WI38 (cell line): Measurements from ENCODE around the gene SUN3.

ENCODE experiments used
- H3K4me3 ChIP-seq: 2 replicates; pipeline ENCODE4 v1.5.1; 2011; ENCODE audit warnings: low read depth, mild to moderate bottlenecking, control low read depth, low read length
- CTCF ChIP-seq: IDR thresholded peaks from 2 replicates; pipeline ENCODE4 v1.5.1; 2012; ENCODE audit warnings: low read depth, mild to moderate bottlenecking, control low read depth, low read length

The SUN3 gene

GRCh38 chr7:48042636-48043035 is 13.7 kb upstream of the SUN3 start:
- no peak overlapping the region for H3K4me3 ChIP-seq
- TF ChIP-seq CTCF = no peak

- H3K4me3 ChIP-seq = no peak overlapping the region
- TF ChIP-seq CTCF = no peak
Measured at GRCh38 chr7:48042216-48042615, 13.3 kb upstream of the SUN3 start.

GRCh38 chr7:48041653-48041970 is 12.7 kb upstream of the SUN3 start:
- no peak for TF ChIP-seq CTCF
- H3K4me3 ChIP-seq = no peak overlapping the region

- TF ChIP-seq CTCF = no peak
- H3K4me3 ChIP-seq = no peak overlapping the region
Measured at GRCh38 chr7:48040944-48041652, 12.2 kb upstream of the SUN3 start.

GRCh38 chr7:48038815-48039506 is 10.1 kb upstream of the SUN3 start:
- TF ChIP-seq CTCF = no peak

GRCh38 chr7:48035967-48036478 is 7.1 kb upstream of the SUN3 start:
- no peak for TF ChIP-seq CTCF
- peak overlapping the region; percentile 66 for H3K4me3 ChIP-seq

More at GRCh38 chr7:48038815-48039506, 10.1 kb upstream of the SUN3 start:
- H3K4me3 ChIP-seq = no peak overlapping the region

GRCh38 chr7:48035301-48035966 is 6.5 kb upstream of the SUN3 start, which contains the start of gene C7orf57:
TSS of gene C7orf57 (plus strand) at chr7:48035543. CDS start at chr7:48036309, 766 bp downstream.
- TF ChIP-seq CTCF = no peak
- peak within 1 kb of the TSS; percentile 66 for H3K4me3 ChIP-seq
